IPS-20b (cell line): Measurements from ENCODE around the gene ZDHHC18.
"Not testable (repeated sequence)": the region's sequence is repeated elsewhere in the genome, so short reads cannot be mapped to it uniquely, and the experiment has no call there.

Source experiments
- H3K27ac ChIP-seq: one replicate; pipeline ENCODE4 v1.5.1; 2013; ENCODE audit warnings: low read length
- H3K27me3 ChIP-seq: 2 replicates; pipeline ENCODE4 v1.6.1; 2013; ENCODE audit warnings: mild to moderate bottlenecking, low read length, inconsistent platforms; ENCODE audit not compliant: insufficient read depth
- H3K36me3 ChIP-seq: 2 replicates; pipeline ENCODE4 v1.6.1; 2013; ENCODE audit warnings: low read depth, mild to moderate bottlenecking, inconsistent platforms, low read length, moderate library complexity; ENCODE audit not compliant: insufficient read depth
- H3K4me1 ChIP-seq: 2 replicates; pipeline ENCODE4 v1.6.1; 2013; ENCODE audit warnings: mild to moderate bottlenecking, control low read depth, inconsistent platforms, low read length, moderate library complexity; ENCODE audit not compliant: insufficient read depth
- H3K4me3 ChIP-seq: 2 replicates; pipeline ENCODE4 v1.5.1; 2013; ENCODE audit warnings: mild to moderate bottlenecking, low read length, inconsistent platforms
- H3K9ac ChIP-seq: 2 replicates; pipeline ENCODE4 v1.6.1; 2013; ENCODE audit warnings: low read depth, mild to moderate bottlenecking, inconsistent platforms, low read length, moderate library complexity
- H3K9me3 ChIP-seq: 2 replicates; pipeline ENCODE4 v1.6.1; 2013; ENCODE audit warnings: mild to moderate bottlenecking, low read depth, low read length, inconsistent platforms; ENCODE audit not compliant: insufficient read depth

The ZDHHC18 gene

DNA sequence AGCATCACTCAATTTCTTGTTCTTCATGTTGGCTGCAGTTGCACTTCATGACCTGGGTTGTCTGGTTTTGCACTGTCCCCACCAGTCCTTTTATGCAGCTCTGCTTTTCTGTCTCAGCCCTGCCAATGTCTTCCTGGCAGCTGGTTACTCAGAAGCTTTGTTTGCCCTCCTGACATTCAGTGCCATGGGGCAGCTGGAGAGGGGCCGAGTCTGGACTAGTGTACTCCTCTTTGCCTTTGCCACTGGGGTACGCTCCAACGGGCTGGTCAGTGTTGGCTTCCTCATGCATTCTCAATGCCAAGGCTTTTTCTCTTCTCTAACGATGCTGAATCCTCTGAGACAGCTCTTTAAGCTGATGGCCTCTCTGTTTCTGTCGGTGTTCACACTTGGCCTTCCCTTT is 32.1 kb upstream of the ZDHHC18 start:
- no peak overlapping the region for H3K9ac ChIP-seq

DNA sequence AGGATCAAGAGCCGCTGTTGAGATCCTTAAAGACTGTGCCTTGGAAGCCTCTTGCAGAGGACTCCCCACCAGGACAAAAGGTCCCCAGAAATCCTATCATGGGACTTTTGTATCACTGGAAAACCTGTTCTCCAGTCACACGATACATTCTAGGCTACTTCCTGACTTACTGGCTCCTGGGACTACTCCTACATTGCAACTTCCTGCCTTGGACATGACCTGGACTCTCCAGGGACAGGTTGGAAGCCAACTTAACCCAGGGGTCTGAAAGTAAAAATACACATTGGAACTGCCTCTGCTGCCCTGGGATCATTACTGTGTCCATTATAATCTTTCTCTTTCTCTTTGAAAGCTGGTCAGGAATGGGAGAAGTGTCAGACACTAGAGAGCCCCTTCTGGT is 28.9 kb upstream of the ZDHHC18 start:
- Histone ChIP-seq H3K9me3 (no peaks in the 10 kb centered on the region), H3K4me1 (peaks cover 13% of the 10 kb centered on the region), H3K27ac (no peak overlapping the region), H3K27me3 (no peaks in the 10 kb centered on the region), H3K36me3 (peaks cover 23% of the 10 kb centered on the region), H3K4me3 (no peak overlapping the region), H3K9ac (no peak overlapping the region)

More for the DNA sequence above, 32.1 kb upstream of the ZDHHC18 start:
- Histone ChIP-seq H3K4me3 (no peak overlapping the region), H3K36me3 (peaks cover 23% of the 10 kb centered on the region), H3K4me1 (peaks cover 2% of the 10 kb centered on the region), H3K27me3 (no peaks in the 10 kb centered on the region), H3K9me3 (no peaks in the 10 kb centered on the region), H3K27ac (no peak overlapping the region)

- H3K9me3 ChIP-seq: no peaks in the 10 kb centered on the region
- H3K9ac ChIP-seq: peak overlapping the region; percentile 8; the same call in 1 of the 2 replicates
- peaks cover 13% of the 10 kb centered on the region for H3K4me1 ChIP-seq
- no peak overlapping the region for H3K27ac ChIP-seq
- peaks cover 10% of the 10 kb centered on the region for H3K36me3 ChIP-seq
- H3K4me3 ChIP-seq: no peak overlapping the region
- no peaks in the 10 kb centered on the region for H3K27me3 ChIP-seq
These were observed 26.9 kb upstream of the ZDHHC18 start for GRCh38 chr1:26799479-26800142.

DNA sequence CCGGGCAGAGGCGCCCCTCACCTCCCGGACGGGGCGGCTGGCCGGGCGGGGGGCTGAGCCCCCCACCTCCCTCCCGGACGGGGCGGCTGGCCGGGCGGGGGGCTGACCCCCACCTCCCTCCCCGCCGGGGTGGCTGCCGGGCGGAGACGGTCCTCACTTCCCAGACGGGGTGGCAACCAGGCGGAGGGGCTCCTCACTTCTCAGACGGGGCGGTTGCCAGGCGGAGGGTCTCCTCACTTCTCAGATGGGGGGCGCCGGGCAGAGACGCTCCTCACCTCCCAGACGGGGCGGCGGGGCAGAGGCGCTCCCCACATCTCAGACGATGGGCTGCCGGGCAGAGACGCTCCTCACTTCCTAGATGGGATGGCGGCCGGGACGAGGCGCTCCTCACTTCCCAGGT is 22.6 kb upstream of the ZDHHC18 start:
- not testable (repeated sequence) for H3K36me3 ChIP-seq, H3K27me3 ChIP-seq, H3K9ac ChIP-seq, H3K27ac ChIP-seq, H3K4me3 ChIP-seq, H3K9me3 ChIP-seq
- peaks cover 13% of the 10 kb centered on the region for H3K4me1 ChIP-seq

DNA sequence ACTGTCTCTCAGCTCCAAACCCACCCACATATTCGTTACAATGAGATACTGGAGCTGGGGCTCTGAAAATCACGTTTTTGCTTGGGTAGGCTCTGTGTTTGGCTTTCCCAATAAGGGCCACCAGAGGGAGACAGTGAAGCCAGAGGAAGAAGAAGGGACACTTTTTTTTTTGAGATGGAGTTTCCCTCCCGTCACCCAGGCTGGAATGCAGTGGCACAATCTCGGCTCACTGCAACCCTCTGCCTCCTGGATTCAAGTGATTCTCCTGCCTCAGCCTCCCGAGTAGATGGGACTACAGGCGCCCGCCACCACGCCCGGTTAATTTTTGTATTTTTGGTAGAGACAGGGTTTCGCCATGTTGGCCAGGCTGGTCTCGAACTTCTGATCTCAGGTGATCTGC is 16.4 kb upstream of the ZDHHC18 start:
- not testable (repeated sequence) for H3K4me3 ChIP-seq, H3K4me1 ChIP-seq, H3K9me3 ChIP-seq, H3K27me3 ChIP-seq, H3K27ac ChIP-seq, H3K36me3 ChIP-seq, H3K9ac ChIP-seq

DNA sequence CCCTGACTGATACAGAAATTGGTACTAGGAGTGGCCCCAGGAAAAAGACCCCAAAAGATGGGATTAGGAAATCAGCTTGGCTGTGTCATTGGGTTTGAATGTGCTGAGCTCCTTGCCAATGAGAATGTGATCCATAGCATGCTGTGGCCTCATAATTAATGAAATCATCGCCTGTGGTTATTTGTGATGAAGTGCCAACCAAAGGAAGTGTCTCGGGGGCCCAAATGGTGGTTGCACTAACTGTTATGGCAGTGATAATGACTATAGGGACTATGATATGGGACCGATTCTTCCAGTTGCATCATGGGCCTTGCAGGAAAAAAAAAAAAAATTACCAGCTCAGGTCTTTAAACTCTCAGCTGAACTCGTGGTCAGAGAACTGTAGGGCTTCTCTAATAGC is 15.4 kb upstream of the ZDHHC18 start:
- H3K36me3 ChIP-seq: no peaks in the 10 kb centered on the region
- H3K4me1 ChIP-seq: no peaks in the 10 kb centered on the region
- no peaks in the 10 kb centered on the region for H3K9me3 ChIP-seq
- H3K27me3 ChIP-seq: no peaks in the 10 kb centered on the region
- H3K4me3 ChIP-seq: no peak overlapping the region
- H3K27ac ChIP-seq: no peak overlapping the region
- no peak overlapping the region for H3K9ac ChIP-seq

GRCh38 chr1:26811708-26812107 is 14.8 kb upstream of the ZDHHC18 start:
- no peak overlapping the region for H3K9ac ChIP-seq
- no peak overlapping the region for H3K27ac ChIP-seq
- no peaks in the 10 kb centered on the region for H3K27me3 ChIP-seq
- H3K36me3 ChIP-seq: no peaks in the 10 kb centered on the region
- H3K9me3 ChIP-seq: no peaks in the 10 kb centered on the region
- no peak overlapping the region for H3K4me3 ChIP-seq
- H3K4me1 ChIP-seq: no peaks in the 10 kb centered on the region

- no peak overlapping the region for H3K4me3 ChIP-seq
- no peak overlapping the region for H3K27ac ChIP-seq
- H3K36me3 ChIP-seq: no peaks in the 10 kb centered on the region
- H3K9me3 ChIP-seq: no peaks in the 10 kb centered on the region
- no peaks in the 10 kb centered on the region for H3K27me3 ChIP-seq
- H3K4me1 ChIP-seq: no peaks in the 10 kb centered on the region
- H3K9ac ChIP-seq: no peak overlapping the region
These were observed 12.1 kb upstream of the ZDHHC18 start for GRCh38 chr1:26814377-26814776.

GRCh38 chr1:26814893-26815292 is 11.6 kb upstream of the ZDHHC18 start:
- no peaks in the 10 kb centered on the region for H3K36me3 ChIP-seq
- H3K27ac ChIP-seq: no peak overlapping the region
- H3K9ac ChIP-seq: no peak overlapping the region
- H3K4me3 ChIP-seq: no peak overlapping the region
- H3K9me3 ChIP-seq: no peaks in the 10 kb centered on the region
- H3K27me3 ChIP-seq: no peaks in the 10 kb centered on the region
- no peaks in the 10 kb centered on the region for H3K4me1 ChIP-seq

DNA sequence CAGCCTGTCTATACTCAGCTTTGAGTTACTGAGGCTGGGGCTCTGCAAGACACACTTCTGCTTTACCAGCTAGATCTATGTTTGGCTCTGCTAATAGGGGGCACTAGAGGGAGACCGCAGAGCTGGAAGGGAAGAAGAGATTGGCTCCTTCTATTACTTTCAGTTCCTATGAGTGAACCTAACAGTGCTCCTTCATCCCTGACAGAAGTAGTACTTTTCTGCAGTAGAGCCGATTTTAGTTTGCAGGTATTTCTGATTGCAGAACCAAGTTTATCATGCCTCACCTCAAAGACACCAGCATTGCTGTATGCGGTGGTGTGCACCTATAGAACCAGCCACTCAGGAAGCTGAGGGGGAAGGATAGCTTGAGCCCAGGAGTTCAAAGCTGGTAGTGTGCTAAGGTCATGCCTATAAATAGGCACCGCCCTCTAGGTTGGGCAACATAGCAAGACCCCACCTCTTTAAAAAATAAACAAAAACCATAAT is 5.7 kb upstream of the ZDHHC18 start:
- peaks cover under 1% of the 10 kb centered on the region; the same call in 1 of the 2 replicates for H3K4me1 ChIP-seq
- H3K9ac ChIP-seq: no peak overlapping the region
- H3K27me3 ChIP-seq: no peaks in the 10 kb centered on the region
- H3K4me3 ChIP-seq: no peak overlapping the region
- H3K36me3 ChIP-seq: no peaks in the 10 kb centered on the region
- no peak overlapping the region for H3K27ac ChIP-seq
- no peaks in the 10 kb centered on the region for H3K9me3 ChIP-seq

GRCh38 chr1:26822737-26823395 is 3.6 kb upstream of the ZDHHC18 start:
- Histone ChIP-seq H3K9ac (no peak overlapping the region), H3K4me3 (no peak overlapping the region), H3K36me3 (no peaks in the 10 kb centered on the region), H3K9me3 (no peaks in the 10 kb centered on the region), H3K27ac (no peak overlapping the region), H3K27me3 (no peaks in the 10 kb centered on the region), H3K4me1 (peaks cover 5% of the 10 kb centered on the region; the same call in 1 of the 2 replicates)

GRCh38 chr1:26824731-26825130 is 1.8 kb upstream of the ZDHHC18 start:
- H3K9me3 ChIP-seq: no peaks in the 10 kb centered on the region
- peaks cover 10% of the 10 kb centered on the region for H3K36me3 ChIP-seq
- no peak overlapping the region for H3K9ac ChIP-seq
- peaks cover 5% of the 10 kb centered on the region; the same call in 1 of the 2 replicates for H3K4me1 ChIP-seq
- no peaks in the 10 kb centered on the region for H3K27me3 ChIP-seq
- H3K4me3 ChIP-seq: no peak overlapping the region
- no peak overlapping the region for H3K27ac ChIP-seq
